Neural progenitor cell (in vitro differentiated cells): ENCODE results near the gene MBL2.

Experiments
- CTCF ChIP-seq: fragments of 200-600 bp; sonication (generic); IDR thresholded peaks from 2 replicates; pipeline ENCODE4 v1.5.1; 2017; ENCODE audit warnings: antibody characterized with exemption, mild to moderate bottlenecking
- EZH2 ChIP-seq: fragments of 200-600 bp; sonication (generic); IDR thresholded peaks from 2 replicates; pipeline ENCODE4 v1.6.1; 2017; ENCODE audit warnings: antibody characterized with exemption, mild to moderate bottlenecking, moderate library complexity

- TF ChIP-seq CTCF: no peak
- TF ChIP-seq EZH2: no peak
These were observed 33.6 kb downstream of the MBL2 start for GRCh38 chr10:52738951-52739350.
